ENCODE data around the gene CDK17. TPM values are rescaled to one million over a fixed set of nuclear protein-coding genes. Genes with fewer than 3 reads are reported as not detected.
A peak's percentile ranks its signal among the peaks of the same experiment; 100 is the strongest.

CDK17 gene
- total RNA-seq, 1 experiment from 2014 or later = 21.4 TPM

DNA sequence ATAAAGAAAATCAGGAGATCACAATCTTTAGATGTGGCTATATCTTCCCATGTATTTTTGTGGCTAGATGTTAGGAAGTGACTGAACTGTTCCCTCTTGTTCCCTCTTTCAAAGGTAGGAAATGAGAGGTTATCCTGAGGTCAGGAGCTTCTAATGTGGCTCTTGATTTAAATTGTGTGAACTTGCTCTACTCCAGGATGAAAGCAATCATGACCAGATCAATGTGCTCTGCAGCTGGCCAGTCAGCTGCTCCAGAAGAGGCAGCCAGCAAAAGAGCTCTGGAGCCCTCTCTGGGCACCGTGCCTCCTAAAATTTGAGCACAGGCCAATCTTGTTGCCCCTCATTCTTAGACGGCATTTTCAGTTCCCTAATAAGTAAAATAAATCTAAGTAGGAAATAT is 32.0 kb downstream of the CDK17 start:
- POLR2A ChIA-PET = interaction anchor here (0.8 kb wide), 1 partner anchor 31 kb away, joined by 5 read pairs; no protein-coding TSS in a partner anchor

DNA sequence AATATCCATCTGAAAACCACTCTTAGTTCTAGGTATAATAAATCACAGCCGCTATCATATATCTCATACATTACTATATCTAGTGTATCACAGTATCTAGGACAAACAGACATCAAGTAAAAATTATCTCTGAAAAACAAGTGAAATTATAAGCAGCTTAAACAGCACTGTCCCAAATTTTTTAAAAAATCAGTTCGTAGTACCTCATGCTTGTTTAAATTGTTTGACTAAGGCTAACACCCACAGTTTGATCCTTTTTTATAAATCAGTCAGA is 33.9 kb downstream of the CDK17 start:
- Histone ChIP-seq H3K4me1 (ENCODE audit: control insufficient read depth in 1 of 2, insufficient read depth in 2 of 2, low read length in 2 of 2) (peaks cover 3 to 17% of the 10 kb centered on the region in 2 experiments; a peak in 3 of 4 replicates), H3K9me3 (ENCODE audit: control insufficient read depth in 1 of 2, insufficient read depth in 1 of 2, low read depth in 1 of 2, low read length in 2 of 2) (no peaks in the 10 kb centered on the region), H3K9ac (ENCODE audit: low read length) (no peak overlapping the region), H3K36me3 (ENCODE audit: control insufficient read depth in 1 of 2, insufficient read depth in 2 of 2, low read length in 2 of 2) (no peaks in the 10 kb centered on the region), H4K20me1 (ENCODE audit: insufficient read depth) (peaks cover 4% of the 10 kb centered on the region; the same call in 1 of the 2 replicates), H3K27me3 (ENCODE audit: insufficient read depth, low read length) (no peaks in the 10 kb centered on the region), H3K27ac (ENCODE audit: low read depth, low read length) (no peak overlapping the region), H3K79me2 (ENCODE audit: insufficient read depth, low read length) (peaks cover 86% of the 10 kb centered on the region), H3K9me2 (ENCODE audit: insufficient read depth) (no peaks in the 10 kb centered on the region), H2AFZ (ENCODE audit: low read depth, low read length, poor library complexity, severe bottlenecking) (no peak overlapping the region), H3K4me3 (replicated peaks in 1 of 2; ENCODE audit: low read depth in 1 of 2, low read length in 2 of 2) (no peak overlapping the region), H3K4me2 (ENCODE audit: low read length) (no peak overlapping the region)
- no peak for DNase-seq (ENCODE audit: low read depth, low spot score)
- BruUV-seq (replicated peaks) = no TSS peak
- ChIA-PET RAD21 (ENCODE audit: low non-redundant PET in 1 of 2, low total read pairs in 2 of 2, uncharacterized antibody in 2 of 2, unreplicated experiment in 2 of 2) (no interaction called here), POLR2A (no interaction called here), CTCF (no interaction called here)
- intact Hi-C loops (cut with micrococcal nuclease) = loop anchor here (2.0 kb wide), 1 partner anchor 72 kb away; no protein-coding TSS in a partner anchor
- ATAC-seq = no peak
- TF ChIP-seq, protein P1, sequence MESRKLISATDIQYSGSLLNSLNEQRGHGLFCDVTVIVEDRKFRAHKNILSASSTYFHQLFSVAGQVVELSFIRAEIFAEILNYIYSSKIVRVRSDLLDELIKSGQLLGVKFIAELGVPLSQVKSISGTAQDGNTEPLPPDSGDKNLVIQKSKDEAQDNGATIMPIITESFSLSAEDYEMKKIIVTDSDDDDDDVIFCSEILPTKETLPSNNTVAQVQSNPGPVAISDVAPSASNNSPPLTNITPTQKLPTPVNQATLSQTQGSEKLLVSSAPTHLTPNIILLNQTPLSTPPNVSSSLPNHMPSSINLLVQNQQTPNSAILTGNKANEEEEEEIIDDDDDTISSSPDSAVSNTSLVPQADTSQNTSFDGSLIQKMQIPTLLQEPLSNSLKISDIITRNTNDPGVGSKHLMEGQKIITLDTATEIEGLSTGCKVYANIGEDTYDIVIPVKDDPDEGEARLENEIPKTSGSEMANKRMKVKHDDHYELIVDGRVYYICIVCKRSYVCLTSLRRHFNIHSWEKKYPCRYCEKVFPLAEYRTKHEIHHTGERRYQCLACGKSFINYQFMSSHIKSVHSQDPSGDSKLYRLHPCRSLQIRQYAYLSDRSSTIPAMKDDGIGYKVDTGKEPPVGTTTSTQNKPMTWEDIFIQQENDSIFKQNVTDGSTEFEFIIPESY (IDR thresholded peaks at IDR 0.05; ENCODE audit: extremely low read depth, insufficient replicate concordance, low read length) = no peak
- TF ChIP-seq EZH2 (IDR thresholded peaks at IDR 0.05) (no peak), ZNF274 (IDR thresholded peaks at IDR 0.05; ENCODE audit: low read depth, low read length) (no peak), EZH2phosphoT487 (IDR thresholded peaks at IDR 0.05; ENCODE audit: borderline replicate concordance) (no peak)
- TF ChIP-seq, protein P2, sequence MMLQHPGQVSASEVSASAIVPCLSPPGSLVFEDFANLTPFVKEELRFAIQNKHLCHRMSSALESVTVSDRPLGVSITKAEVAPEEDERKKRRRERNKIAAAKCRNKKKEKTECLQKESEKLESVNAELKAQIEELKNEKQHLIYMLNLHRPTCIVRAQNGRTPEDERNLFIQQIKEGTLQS (IDR thresholded peaks at IDR 0.05) = no peak
- TF ChIP-seq, protein P3, sequence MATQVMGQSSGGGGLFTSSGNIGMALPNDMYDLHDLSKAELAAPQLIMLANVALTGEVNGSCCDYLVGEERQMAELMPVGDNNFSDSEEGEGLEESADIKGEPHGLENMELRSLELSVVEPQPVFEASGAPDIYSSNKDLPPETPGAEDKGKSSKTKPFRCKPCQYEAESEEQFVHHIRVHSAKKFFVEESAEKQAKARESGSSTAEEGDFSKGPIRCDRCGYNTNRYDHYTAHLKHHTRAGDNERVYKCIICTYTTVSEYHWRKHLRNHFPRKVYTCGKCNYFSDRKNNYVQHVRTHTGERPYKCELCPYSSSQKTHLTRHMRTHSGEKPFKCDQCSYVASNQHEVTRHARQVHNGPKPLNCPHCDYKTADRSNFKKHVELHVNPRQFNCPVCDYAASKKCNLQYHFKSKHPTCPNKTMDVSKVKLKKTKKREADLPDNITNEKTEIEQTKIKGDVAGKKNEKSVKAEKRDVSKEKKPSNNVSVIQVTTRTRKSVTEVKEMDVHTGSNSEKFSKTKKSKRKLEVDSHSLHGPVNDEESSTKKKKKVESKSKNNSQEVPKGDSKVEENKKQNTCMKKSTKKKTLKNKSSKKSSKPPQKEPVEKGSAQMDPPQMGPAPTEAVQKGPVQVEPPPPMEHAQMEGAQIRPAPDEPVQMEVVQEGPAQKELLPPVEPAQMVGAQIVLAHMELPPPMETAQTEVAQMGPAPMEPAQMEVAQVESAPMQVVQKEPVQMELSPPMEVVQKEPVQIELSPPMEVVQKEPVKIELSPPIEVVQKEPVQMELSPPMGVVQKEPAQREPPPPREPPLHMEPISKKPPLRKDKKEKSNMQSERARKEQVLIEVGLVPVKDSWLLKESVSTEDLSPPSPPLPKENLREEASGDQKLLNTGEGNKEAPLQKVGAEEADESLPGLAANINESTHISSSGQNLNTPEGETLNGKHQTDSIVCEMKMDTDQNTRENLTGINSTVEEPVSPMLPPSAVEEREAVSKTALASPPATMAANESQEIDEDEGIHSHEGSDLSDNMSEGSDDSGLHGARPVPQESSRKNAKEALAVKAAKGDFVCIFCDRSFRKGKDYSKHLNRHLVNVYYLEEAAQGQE (IDR thresholded peaks at IDR 0.05; ENCODE audit: low read depth) = no peak

More for the DNA sequence above, 32.0 kb downstream of the CDK17 start:
- ATAC-seq = peak; percentile 34
- Histone ChIP-seq H3K4me2 (ENCODE audit: low read length) (no peak overlapping the region), H3K27ac (ENCODE audit: low read depth, low read length) (no peak overlapping the region), H3K9me2 (ENCODE audit: insufficient read depth) (no peaks in the 10 kb centered on the region), H3K36me3 (ENCODE audit: control insufficient read depth in 1 of 2, insufficient read depth in 2 of 2, low read length in 2 of 2) (no peaks in the 10 kb centered on the region), H3K9ac (ENCODE audit: low read length) (no peak overlapping the region), H3K4me1 (ENCODE audit: control insufficient read depth in 1 of 2, insufficient read depth in 2 of 2, low read length in 2 of 2) (peaks cover 3 to 17% of the 10 kb centered on the region in 2 experiments; a peak in 3 of 4 replicates), H3K27me3 (ENCODE audit: insufficient read depth, low read length) (no peaks in the 10 kb centered on the region), H3K79me2 (ENCODE audit: insufficient read depth, low read length) (peaks cover 85% of the 10 kb centered on the region), H2AFZ (ENCODE audit: low read depth, low read length, poor library complexity, severe bottlenecking) (no peak overlapping the region), H3K9me3 (ENCODE audit: control insufficient read depth in 1 of 2, insufficient read depth in 1 of 2, low read depth in 1 of 2, low read length in 2 of 2) (no peaks in the 10 kb centered on the region), H4K20me1 (ENCODE audit: insufficient read depth) (no peaks in the 10 kb centered on the region), H3K4me3 (replicated peaks in 1 of 2; ENCODE audit: low read depth in 1 of 2, low read length in 2 of 2) (no peak overlapping the region)
- intact Hi-C loops (cut with micrococcal nuclease) = no loop called here
- no peak for DNase-seq (ENCODE audit: low read depth, low spot score)
- ChIA-PET CTCF (no interaction called here), RAD21 (ENCODE audit: low non-redundant PET in 1 of 2, low total read pairs in 2 of 2, uncharacterized antibody in 2 of 2, unreplicated experiment in 2 of 2) (no interaction called here)
- no TSS peak for BruUV-seq (replicated peaks)
- TF ChIP-seq, protein P4, sequence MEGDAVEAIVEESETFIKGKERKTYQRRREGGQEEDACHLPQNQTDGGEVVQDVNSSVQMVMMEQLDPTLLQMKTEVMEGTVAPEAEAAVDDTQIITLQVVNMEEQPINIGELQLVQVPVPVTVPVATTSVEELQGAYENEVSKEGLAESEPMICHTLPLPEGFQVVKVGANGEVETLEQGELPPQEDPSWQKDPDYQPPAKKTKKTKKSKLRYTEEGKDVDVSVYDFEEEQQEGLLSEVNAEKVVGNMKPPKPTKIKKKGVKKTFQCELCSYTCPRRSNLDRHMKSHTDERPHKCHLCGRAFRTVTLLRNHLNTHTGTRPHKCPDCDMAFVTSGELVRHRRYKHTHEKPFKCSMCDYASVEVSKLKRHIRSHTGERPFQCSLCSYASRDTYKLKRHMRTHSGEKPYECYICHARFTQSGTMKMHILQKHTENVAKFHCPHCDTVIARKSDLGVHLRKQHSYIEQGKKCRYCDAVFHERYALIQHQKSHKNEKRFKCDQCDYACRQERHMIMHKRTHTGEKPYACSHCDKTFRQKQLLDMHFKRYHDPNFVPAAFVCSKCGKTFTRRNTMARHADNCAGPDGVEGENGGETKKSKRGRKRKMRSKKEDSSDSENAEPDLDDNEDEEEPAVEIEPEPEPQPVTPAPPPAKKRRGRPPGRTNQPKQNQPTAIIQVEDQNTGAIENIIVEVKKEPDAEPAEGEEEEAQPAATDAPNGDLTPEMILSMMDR (IDR thresholded peaks at IDR 0.05 in 2 of 3, conservative IDR thresholded peaks at IDR 0.05 in 1 of 3; ENCODE audit: borderline replicate concordance in 1 of 3, insufficient read depth in 1 of 3, low read depth in 2 of 3, low read length in 2 of 3) = no peak
- TF ChIP-seq POLR2A (IDR thresholded peaks at IDR 0.05; ENCODE audit: borderline replicate concordance, extremely low read depth, insufficient read depth, insufficient read length) (no peak), SRF (IDR thresholded peaks at IDR 0.05; ENCODE audit: low read depth) (no peak), JUND (IDR thresholded peaks at IDR 0.05) (no peak), SIN3A (IDR thresholded peaks at IDR 0.05; ENCODE audit: low read depth) (no peak), FOSL1 (IDR thresholded peaks at IDR 0.05; ENCODE audit: low read depth) (no peak), RAD21 (IDR thresholded peaks at IDR 0.05; ENCODE audit: low read depth) (no peak), ZNF274 (IDR thresholded peaks at IDR 0.05; ENCODE audit: low read depth, low read length) (no peak), CBX3 (IDR thresholded peaks at IDR 0.05; ENCODE audit: low read depth) (no peak), EGR1 (IDR thresholded peaks at IDR 0.05; ENCODE audit: low read depth) (no peak)

All from HCT116 (cell line).